Measurements from ENCODE around the gene MACROH2A2. TPM values are rescaled to one million over a fixed set of nuclear protein-coding genes. Genes with fewer than 3 reads are reported as not detected.

Gene MACROH2A2
- total and polyA plus RNA-seq, 2 of the 13 experiments (the other 11 are each of a cell fraction or from before 2014, with no cell fraction given), result 9.8 to 43.1 TPM

GRCh38 chr10:70132098-70133029, 79.7 kb downstream of the MACROH2A2 start, which contains the start of gene AIFM2 (continued):
- TF ChIP-seq NFAT5 (CRISPR knock-in tag; IDR thresholded peaks at IDR 0.05), result no peak
- TF ChIP-seq ZNF30 (CRISPR knock-in tag; IDR thresholded peaks at IDR 0.05), result peak; percentile 48; the same call in 1 of the 2 replicates
- TF ChIP-seq RNF2 (conservative IDR thresholded peaks at IDR 0.05; ENCODE audit: low read depth), result peak; percentile 36; the same call in 1 of the 2 replicates
- TF ChIP-seq NBN (conservative IDR thresholded peaks at IDR 0.05), result no peak
- no peak; the same call in 1 of the 2 replicates for TF ChIP-seq ZNF564 (CRISPR knock-in tag; IDR thresholded peaks at IDR 0.05)
- peak; percentile 77 for TF ChIP-seq ZFY (CRISPR knock-in tag; IDR thresholded peaks at IDR 0.05)
- 0 out of 4 replicates have a peak, but pooled peaks of 1 of the 2 experiments have one; percentile 23 for TF ChIP-seq ATF4 (CRISPR knock-in tag; IDR thresholded peaks at IDR 0.05)
- no peak; the same call in 1 of the 2 replicates for TF ChIP-seq MAZ (IDR thresholded peaks at IDR 0.05; ENCODE audit: borderline replicate concordance, low read depth, low read length)
- TF ChIP-seq MAZ (CRISPR knock-in tag; IDR thresholded peaks at IDR 0.05; ENCODE audit: low read depth), result peak; percentile 72
- TF ChIP-seq FIP1L1 (IDR thresholded peaks at IDR 0.05; ENCODE audit: borderline replicate concordance, insufficient read depth, low read depth, low read length), result no peak
- no peak for TF ChIP-seq SMAD9 (CRISPR knock-in tag; IDR thresholded peaks at IDR 0.05)
- no peak for TF ChIP-seq PCBP2 (optimal IDR thresholded peaks at IDR 0.05; ENCODE audit: low read depth, low read length, poor library complexity, severe bottlenecking)
- TF ChIP-seq TOPORS (CRISPR knock-in tag; IDR thresholded peaks at IDR 0.05), result no peak
- TF ChIP-seq ZFP82 (CRISPR knock-in tag; IDR thresholded peaks at IDR 0.05; ENCODE audit: borderline replicate concordance), result peak; percentile 87; the same call in 1 of the 2 replicates
- TF ChIP-seq NCOA1 (CRISPR knock-in tag; IDR thresholded peaks at IDR 0.05), result peak; percentile 96
- no peak for TF ChIP-seq MLXIP (CRISPR knock-in tag; IDR thresholded peaks at IDR 0.05; ENCODE audit: borderline replicate concordance)
- no peak for TF ChIP-seq HMGA1 (CRISPR knock-in tag; conservative IDR thresholded peaks at IDR 0.05)
- TF ChIP-seq ZNF451 (CRISPR knock-in tag; IDR thresholded peaks at IDR 0.05), result peak; percentile 55; the same call in 1 of the 2 replicates
- peak; percentile 89 for TF ChIP-seq TARDBP (CRISPR knock-in tag; IDR thresholded peaks at IDR 0.05)
- peak; percentile 43; the same call in 1 of the 2 replicates for TF ChIP-seq KLF6 (CRISPR knock-in tag; IDR thresholded peaks at IDR 0.05)
